Astrocyte of the cerebellum (primary cell): ENCODE data around the gene PSME3.

Source experiments
- DNase-seq: peaks from one replicate; pipeline ENCODE4 v3.0.0-alpha.2; 2011; ENCODE audit warnings: low read depth
- H3K4me3 ChIP-seq: 2 replicates; pipeline ENCODE4 v1.5.1; 2011; ENCODE audit warnings: mild to moderate bottlenecking, low read depth, low read length, moderate library complexity
- CTCF ChIP-seq: IDR thresholded peaks from 2 replicates; pipeline ENCODE4 v1.5.1; 2012; ENCODE audit warnings: low read length, low read depth, moderate library complexity, mild to moderate bottlenecking; ENCODE audit errors: missing control alignments
- in situ Hi-C: cut with HindIII; loops from 2 replicates; pipeline ENCODE4 v1.10.0; 2017; ENCODE audit warnings: low sequenced_read_pairs

Gene PSME3

DNA sequence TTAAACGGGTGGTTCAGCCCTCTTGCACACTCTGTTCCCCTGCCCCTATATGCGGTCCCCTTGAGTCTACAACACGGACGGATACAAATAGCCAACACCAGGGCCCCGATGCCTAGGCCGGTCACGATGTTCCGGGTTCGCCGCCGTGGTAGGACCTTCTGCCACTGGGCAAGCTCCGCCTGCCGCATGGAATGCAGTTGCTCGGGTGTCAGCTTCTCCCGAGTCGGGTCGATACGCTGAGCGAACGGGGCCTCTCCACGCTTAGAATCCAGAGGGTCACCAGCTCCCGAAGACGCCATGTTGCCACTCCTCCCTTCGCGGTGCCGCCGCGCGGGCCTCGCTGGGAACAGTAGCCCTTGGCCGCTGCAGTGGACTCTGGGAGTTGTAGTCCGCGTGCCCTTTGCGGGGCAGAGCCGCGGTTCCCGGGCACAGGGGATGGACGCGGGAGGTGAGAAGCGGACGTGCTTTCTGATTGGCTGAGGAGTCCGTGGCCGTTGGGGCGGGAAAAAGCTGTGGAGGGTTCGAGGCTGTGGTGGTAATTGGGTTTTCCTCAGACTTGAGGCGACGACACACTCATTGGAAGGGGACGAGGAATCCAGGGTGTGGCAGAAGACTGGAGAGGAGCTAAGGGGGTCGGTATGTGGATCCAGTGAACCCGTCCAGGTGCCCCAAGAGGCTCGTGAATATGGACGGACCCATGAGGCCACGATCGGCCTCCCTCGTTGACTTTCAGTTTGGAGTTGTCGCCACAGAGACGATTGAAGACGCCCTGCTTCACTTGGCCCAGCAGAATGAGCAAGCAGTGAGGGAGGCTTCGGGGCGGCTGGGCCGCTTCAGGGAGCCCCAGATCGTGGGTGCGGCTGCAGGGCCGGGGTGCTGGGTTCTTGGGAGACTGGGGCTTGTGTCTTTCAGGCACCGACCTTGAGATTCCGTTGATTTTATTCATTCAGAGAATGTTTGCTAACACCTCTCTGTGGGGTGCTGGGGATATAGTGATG is 34.5 kb upstream of the PSME3 start, which contains the start of the genes CNTD1 and COA3:
CNTD1 (plus strand) TSS at position 479 of the 998 bp plus-strand sequence; CDS start at position 686, 207 bp downstream.
COA3 (minus strand) TSS at position 322 of the 998 bp plus-strand sequence; CDS start at position 299, 23 bp downstream.
- in situ Hi-C loops: no loop called here
- peak; percentile 51 for DNase-seq
- peak within 1 kb of the TSS; percentile 94 for H3K4me3 ChIP-seq
- TF ChIP-seq CTCF: no peak

- peak; percentile 76 for DNase-seq
- in situ Hi-C loops: no loop called here
- TF ChIP-seq CTCF: no peak
- no peak overlapping the region for H3K4me3 ChIP-seq
Measured at GRCh38 chr17:42803074-42803883, 29.9 kb upstream of the PSME3 start.

DNA sequence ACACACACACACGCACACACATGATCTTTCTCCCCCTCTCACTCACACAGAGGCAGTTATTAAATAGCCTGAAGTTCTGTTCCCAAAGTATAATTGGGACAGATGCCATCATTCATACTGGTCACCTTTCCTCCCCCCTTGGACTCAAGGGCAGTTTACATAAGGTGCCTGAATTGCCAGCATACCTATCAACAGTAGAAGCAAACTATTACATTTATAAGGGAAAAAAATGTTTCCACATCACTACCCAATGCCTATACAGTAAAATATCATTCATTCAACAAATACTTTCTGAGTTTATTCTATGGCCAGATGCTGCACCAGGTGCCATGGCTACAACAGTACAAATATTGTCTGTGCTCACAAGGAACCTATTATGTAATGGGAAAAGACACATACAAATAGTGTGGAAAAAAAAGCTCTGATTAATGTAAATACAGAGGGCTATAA is 28.3 kb upstream of the PSME3 start:
- DNase-seq: no peak
- H3K4me3 ChIP-seq: no peak overlapping the region
- in situ Hi-C loops: no loop called here
- TF ChIP-seq CTCF: no peak

DNA sequence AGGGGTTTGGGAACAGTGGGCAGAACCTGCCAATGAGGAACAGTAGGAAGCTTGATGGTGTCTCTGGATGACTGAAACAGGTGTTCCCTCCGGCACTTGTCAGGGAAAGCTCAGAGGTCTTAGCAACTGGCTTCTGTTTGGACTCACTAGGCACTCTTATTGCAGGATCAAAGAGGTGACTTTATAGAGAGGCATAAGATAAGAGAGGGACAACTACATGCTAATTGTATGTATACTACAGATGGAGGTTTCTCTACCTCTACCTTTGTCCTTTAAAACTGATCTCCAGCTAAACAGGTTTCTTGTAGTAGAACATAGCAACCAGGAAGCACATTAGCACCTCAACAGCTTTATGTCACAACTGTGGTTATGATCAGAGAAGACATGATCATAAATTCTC is 26.9 kb upstream of the PSME3 start:
- TF ChIP-seq CTCF: no peak
- no peak overlapping the region for H3K4me3 ChIP-seq
- in situ Hi-C loops: no loop called here
- DNase-seq: no peak

- in situ Hi-C loops: no loop called here
- TF ChIP-seq CTCF: no peak
- peak; percentile 50 for DNase-seq
- no peak overlapping the region for H3K4me3 ChIP-seq
Measured at GRCh38 chr17:42809250-42809649, 23.9 kb upstream of the PSME3 start.
